Measurements from ENCODE around the gene TRMT10A. TPM values are rescaled to one million over a fixed set of nuclear protein-coding genes. Genes with fewer than 3 reads are reported as not detected.

Gene TRMT10A
- total RNA-seq, 1 donor from 2014 or later, result 7.8 TPM

DNA sequence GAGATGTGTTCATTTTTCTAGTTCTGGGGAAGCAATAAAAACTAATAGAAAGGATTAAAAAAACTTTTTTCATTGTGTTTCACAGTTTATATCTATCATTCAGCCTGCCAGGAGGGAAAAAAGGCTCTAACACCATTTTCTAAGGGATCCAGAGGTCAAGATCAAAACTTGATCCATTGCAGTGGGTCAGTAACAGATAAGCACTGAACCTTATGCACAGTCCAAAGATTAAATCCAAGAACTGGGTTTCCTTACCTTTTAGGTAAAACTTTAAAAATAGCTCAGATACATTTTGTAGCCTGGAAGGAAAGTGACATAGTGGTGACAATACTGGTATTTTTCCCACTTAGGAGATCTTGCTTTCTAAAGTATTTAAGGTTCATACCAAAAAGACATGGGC is 23.5 kb upstream of the TRMT10A start:
- H3K4me3 Mint-ChIP-seq, result no peak overlapping the region
- no peaks in the 10 kb centered on the region for H3K27me3 Mint-ChIP-seq (ENCODE audit: low read depth)
- H3K9me3 Mint-ChIP-seq, result no peaks in the 10 kb centered on the region
- no peaks in the 10 kb centered on the region for H3K4me1 Mint-ChIP-seq
- H3K27ac Mint-ChIP-seq (ENCODE audit: unreplicated experiment), result no peak overlapping the region
- no peaks in the 10 kb centered on the region for H3K36me3 Mint-ChIP-seq (ENCODE audit: low read depth)
- no peak for DNase-seq (ENCODE audit: low read depth, low spot score)
- no peak for TF ChIP-seq CTCF (conservative IDR thresholded peaks at IDR 0.05)

- no peak overlapping the region for H3K4me3 Mint-ChIP-seq
- H3K9me3 Mint-ChIP-seq, result no peaks in the 10 kb centered on the region
- no peaks in the 10 kb centered on the region for H3K4me1 Mint-ChIP-seq
- H3K27me3 Mint-ChIP-seq (ENCODE audit: low read depth), result no peaks in the 10 kb centered on the region
- no peak for DNase-seq (ENCODE audit: low read depth, low spot score)
- H3K27ac Mint-ChIP-seq (ENCODE audit: unreplicated experiment), result no peak overlapping the region
- no peaks in the 10 kb centered on the region for H3K36me3 Mint-ChIP-seq (ENCODE audit: low read depth)
- TF ChIP-seq CTCF (conservative IDR thresholded peaks at IDR 0.05), result no peak
These were observed 23.0 kb upstream of the TRMT10A start for GRCh38 chr4:99586797-99587196.

GRCh38 chr4:99586322-99586721 is 22.5 kb upstream of the TRMT10A start:
- H3K4me3 Mint-ChIP-seq, result no peak overlapping the region
- H3K27ac Mint-ChIP-seq (ENCODE audit: unreplicated experiment), result no peak overlapping the region
- no peaks in the 10 kb centered on the region for H3K36me3 Mint-ChIP-seq (ENCODE audit: low read depth)
- H3K4me1 Mint-ChIP-seq, result no peaks in the 10 kb centered on the region
- TF ChIP-seq CTCF (conservative IDR thresholded peaks at IDR 0.05), result no peak
- H3K27me3 Mint-ChIP-seq (ENCODE audit: low read depth), result peaks cover 1% of the 10 kb centered on the region
- DNase-seq (ENCODE audit: low read depth, low spot score), result no peak
- H3K9me3 Mint-ChIP-seq, result no peaks in the 10 kb centered on the region

GRCh38 chr4:99585516-99585915 is 21.7 kb upstream of the TRMT10A start:
- TF ChIP-seq CTCF (conservative IDR thresholded peaks at IDR 0.05), result no peak
- no peak overlapping the region for H3K27ac Mint-ChIP-seq (ENCODE audit: unreplicated experiment)
- H3K9me3 Mint-ChIP-seq, result no peaks in the 10 kb centered on the region
- H3K36me3 Mint-ChIP-seq (ENCODE audit: low read depth), result no peaks in the 10 kb centered on the region
- peaks cover 2% of the 10 kb centered on the region for H3K27me3 Mint-ChIP-seq (ENCODE audit: low read depth)
- H3K4me3 Mint-ChIP-seq, result no peak overlapping the region
- DNase-seq (ENCODE audit: low read depth, low spot score), result no peak
- no peaks in the 10 kb centered on the region for H3K4me1 Mint-ChIP-seq

GRCh38 chr4:99578714-99579113 is 14.9 kb upstream of the TRMT10A start:
- no peaks in the 10 kb centered on the region for H3K9me3 Mint-ChIP-seq
- H3K36me3 Mint-ChIP-seq (ENCODE audit: low read depth), result peaks cover 4% of the 10 kb centered on the region
- no peak for DNase-seq (ENCODE audit: low read depth, low spot score)
- no peak overlapping the region for H3K4me3 Mint-ChIP-seq
- peaks cover 11% of the 10 kb centered on the region for H3K4me1 Mint-ChIP-seq
- H3K27ac Mint-ChIP-seq (ENCODE audit: unreplicated experiment), result no peak overlapping the region
- H3K27me3 Mint-ChIP-seq (ENCODE audit: low read depth), result peaks cover 2% of the 10 kb centered on the region
- TF ChIP-seq CTCF (conservative IDR thresholded peaks at IDR 0.05), result no peak

Measured in neural crest cell (in vitro differentiated cells).